ENCODE results near the gene NTM.

DNA sequence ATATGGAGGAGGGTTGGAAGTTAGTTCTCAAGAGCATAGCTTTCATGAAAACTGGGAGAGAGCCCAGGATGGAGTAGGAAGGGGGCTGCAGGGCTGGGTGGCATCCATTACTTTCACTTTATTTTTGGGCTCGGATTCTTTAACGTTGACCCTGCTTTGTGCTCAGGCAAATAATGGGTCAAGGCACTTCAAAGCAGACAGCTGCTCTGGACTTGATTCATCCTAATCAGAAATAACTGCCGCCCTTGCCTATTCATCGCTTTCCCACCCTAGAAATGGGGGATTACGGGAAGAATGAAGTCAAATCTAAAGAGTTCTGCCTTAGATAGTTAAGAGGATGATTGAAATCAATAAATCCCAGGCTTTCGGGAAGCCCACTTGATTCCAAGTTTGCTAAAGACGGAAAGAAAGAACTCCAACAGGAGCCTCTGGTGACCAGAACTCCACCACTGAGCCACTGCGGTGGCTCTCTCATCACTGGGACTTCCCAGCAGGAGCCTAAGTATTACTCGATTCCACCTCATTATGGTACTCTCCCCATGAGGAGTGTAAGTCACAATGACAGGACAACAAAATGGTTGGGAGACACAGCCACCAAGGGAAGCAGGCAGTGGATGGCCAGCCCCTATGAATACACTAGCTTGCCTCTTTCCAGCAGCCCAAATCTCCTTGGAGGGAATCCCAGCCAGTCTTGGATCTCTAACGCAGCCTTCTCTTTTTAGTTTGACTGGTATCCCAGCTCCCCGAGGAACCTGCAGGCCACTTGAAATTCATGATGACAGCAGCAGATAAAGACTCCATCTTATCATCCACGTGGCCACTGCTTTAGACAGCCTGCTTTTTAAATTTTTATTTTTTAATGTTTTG is 815.5 kb downstream of the NTM start:
- TF ChIP-seq, protein P1, sequence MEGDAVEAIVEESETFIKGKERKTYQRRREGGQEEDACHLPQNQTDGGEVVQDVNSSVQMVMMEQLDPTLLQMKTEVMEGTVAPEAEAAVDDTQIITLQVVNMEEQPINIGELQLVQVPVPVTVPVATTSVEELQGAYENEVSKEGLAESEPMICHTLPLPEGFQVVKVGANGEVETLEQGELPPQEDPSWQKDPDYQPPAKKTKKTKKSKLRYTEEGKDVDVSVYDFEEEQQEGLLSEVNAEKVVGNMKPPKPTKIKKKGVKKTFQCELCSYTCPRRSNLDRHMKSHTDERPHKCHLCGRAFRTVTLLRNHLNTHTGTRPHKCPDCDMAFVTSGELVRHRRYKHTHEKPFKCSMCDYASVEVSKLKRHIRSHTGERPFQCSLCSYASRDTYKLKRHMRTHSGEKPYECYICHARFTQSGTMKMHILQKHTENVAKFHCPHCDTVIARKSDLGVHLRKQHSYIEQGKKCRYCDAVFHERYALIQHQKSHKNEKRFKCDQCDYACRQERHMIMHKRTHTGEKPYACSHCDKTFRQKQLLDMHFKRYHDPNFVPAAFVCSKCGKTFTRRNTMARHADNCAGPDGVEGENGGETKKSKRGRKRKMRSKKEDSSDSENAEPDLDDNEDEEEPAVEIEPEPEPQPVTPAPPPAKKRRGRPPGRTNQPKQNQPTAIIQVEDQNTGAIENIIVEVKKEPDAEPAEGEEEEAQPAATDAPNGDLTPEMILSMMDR (IDR thresholded peaks at IDR 0.05; ENCODE audit: low read depth, low read length): no peak
- no peak for TF ChIP-seq EZH2phosphoT487 (IDR thresholded peaks at IDR 0.05; ENCODE audit: low read depth)

Data from OCI-LY3 (cell line).